ENCODE results near the gene RMND5B.
"Not testable (repeated sequence)": the region's sequence is repeated elsewhere in the genome, so short reads cannot be mapped to it uniquely, and the experiment has no call there.

RMND5B gene

DNA sequence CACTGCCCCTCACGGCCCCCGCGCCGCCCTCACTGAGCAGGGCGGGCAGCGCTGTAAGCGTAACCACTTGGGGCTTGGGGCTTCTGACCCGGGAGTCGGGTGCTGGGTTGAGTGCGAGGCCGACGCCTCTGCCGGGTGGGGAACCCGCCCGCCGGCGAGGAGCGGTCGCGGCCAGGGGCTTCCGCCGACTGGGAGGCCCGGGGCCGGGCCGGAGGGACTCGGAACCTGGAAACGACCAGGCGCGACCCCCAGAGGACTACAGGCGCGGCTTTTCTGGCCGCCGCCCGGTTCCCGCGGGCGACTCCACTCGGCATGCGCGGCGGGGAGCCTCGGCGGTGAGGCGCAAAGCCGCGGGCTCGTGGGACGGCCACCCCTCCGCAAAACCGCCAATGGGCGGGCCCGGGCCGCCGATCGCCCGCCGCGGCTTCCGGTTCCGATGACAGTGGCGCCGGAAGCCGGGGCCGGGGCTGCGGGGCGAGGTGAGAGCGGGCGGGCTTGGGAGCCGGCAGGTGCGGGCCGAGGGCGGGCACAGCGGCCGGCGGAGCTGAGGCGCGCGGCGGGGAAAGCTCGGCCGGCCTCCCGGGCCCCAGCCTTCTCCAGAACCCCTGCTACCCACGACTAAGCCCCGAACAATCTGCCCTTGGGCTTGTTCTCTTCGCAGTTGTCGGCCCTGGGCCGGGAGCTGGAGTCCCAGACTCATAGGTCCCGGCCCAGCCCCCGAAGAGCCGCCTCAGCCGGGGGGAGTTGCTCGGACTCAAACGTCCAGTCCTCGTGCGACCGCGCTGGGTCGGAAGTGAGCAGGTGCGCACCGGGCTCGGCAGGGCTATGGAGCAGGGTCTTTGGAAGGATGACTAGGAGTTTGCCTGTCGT lies at the start of gene RMND5B:
TSS of gene RMND5B (plus strand) at position 439 of the 870 bp plus-strand sequence. CDS start 7,106 bp downstream, outside the sequence.
- peak; percentile 75 for DNase-seq (ENCODE audit: low read depth)

GRCh38 chr5:178081571-178082243 lies 49.1 kb upstream of the RMND5B start:
- no peak for DNase-seq (ENCODE audit: low read depth)

DNA sequence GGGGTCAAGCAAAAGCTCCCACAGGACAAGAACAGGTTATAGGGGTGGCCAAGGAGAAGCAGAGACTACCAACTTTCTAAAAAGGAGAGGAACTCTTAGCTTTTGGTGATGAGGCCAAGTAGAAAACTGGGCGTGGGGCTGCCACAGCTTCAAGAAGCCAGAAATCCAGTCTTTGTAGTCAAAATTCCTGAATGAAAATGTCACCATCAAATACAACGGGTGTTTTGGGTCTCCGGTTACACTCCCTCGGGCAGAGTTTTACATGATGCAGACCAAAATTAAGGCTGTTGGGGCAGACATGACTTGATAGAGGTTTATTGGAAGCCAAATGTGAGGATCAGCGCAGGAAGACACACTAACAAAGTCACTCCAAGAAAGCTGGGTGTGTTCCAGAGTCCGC lies 46.9 kb upstream of the RMND5B start:
- no peak for DNase-seq (ENCODE audit: low read depth)

GRCh38 chr5:178085316-178085715 lies 45.5 kb upstream of the RMND5B start:
- DNase-seq (ENCODE audit: low read depth), result no peak

DNA sequence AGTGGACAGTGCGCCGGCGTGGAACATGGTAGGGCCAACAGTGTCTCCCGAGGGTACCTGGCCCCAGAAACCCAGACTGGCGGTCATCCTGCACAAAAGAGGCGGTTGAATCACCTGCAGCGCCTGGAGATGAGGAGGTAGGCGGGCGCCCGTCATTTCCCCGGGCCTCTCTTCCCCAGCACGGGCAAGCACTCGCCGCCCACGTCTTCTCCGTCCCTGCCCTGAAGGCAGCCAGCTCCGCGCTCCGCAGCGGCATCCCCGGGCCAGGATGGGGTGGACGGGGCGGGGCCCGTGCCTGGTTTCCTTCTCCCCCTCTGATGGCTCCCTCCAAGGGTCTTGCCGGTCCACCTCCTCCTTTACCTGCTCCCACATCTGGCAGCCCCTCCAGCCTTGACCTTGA lies 44.5 kb upstream of the RMND5B start:
- no peak for DNase-seq (ENCODE audit: low read depth)

GRCh38 chr5:178087199-178087598 lies 43.6 kb upstream of the RMND5B start:
- not testable (repeated sequence) for DNase-seq (ENCODE audit: low read depth)

DNA sequence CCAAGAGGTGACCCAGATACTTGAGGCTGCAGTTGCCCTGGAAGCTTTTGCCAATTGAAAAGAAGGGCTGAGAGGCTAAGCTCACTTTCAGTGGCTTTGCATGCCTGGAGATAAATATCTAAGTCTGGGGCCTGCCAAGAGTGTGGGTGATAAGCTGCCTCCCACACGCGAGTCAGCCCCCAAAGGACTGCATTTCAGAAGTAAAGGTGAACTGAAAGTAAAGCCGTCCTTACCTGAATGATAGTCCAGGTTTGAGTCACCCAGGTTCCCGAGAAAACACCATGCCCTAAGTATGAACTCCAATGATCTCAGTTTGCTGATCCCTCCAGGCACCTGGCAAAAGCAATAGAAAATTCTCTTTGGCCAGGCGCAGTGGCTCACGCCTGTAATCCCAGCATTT lies 40.0 kb upstream of the RMND5B start:
- no peak for DNase-seq (ENCODE audit: low read depth)

GRCh38 chr5:178093134-178093533 lies 37.7 kb upstream of the RMND5B start:
- no peak for DNase-seq (ENCODE audit: low read depth)

- DNase-seq (ENCODE audit: low read depth), result no peak
Observed at GRCh38 chr5:178094345-178094744, 36.5 kb upstream of the RMND5B start.

- DNase-seq (ENCODE audit: low read depth), result no peak
Observed at GRCh38 chr5:178098685-178099084, 32.1 kb upstream of the RMND5B start.

- DNase-seq (ENCODE audit: low read depth), result no peak
Observed at GRCh38 chr5:178103612-178104011, 27.2 kb upstream of the RMND5B start.

- DNase-seq (ENCODE audit: low read depth), result no peak
Observed at GRCh38 chr5:178104492-178104891, 26.3 kb upstream of the RMND5B start.

- no peak for DNase-seq (ENCODE audit: low read depth)
Observed at GRCh38 chr5:178106086-178106485, 24.7 kb upstream of the RMND5B start.

DNA sequence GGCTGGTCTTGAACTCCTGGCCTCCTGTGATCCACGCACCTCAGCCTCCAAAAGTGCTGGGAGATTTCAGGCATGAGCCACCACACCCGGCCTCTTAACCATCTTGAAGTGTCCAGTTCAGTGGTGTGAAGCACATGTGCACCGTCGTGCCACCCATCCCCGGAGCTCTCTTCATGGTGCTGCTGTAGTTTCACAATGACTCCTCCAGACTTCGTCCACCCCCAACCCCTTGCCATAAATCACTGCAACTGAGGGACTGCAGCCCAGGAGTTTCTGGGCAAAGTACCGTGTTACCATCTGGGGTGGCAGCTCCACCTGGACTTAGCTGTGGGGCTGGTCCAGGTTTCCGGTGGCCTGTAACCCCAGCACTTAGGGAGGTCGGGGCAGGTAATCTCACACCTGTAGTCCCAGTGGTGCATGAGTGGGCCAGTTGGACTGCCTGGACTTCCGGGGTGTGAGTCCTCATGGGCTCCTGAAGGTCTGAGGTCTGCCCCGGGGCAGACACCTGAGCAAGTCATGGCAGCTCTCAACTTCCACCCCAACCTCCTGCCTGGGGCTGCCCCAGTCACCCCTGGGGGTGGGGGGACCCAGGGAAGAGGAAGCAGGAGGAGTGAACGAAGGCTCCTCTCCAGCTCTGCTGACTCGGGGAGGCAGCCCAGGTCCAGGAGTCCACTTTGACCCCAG lies 24.1 kb upstream of the RMND5B start:
- DNase-seq (ENCODE audit: low read depth), result no peak

DNA sequence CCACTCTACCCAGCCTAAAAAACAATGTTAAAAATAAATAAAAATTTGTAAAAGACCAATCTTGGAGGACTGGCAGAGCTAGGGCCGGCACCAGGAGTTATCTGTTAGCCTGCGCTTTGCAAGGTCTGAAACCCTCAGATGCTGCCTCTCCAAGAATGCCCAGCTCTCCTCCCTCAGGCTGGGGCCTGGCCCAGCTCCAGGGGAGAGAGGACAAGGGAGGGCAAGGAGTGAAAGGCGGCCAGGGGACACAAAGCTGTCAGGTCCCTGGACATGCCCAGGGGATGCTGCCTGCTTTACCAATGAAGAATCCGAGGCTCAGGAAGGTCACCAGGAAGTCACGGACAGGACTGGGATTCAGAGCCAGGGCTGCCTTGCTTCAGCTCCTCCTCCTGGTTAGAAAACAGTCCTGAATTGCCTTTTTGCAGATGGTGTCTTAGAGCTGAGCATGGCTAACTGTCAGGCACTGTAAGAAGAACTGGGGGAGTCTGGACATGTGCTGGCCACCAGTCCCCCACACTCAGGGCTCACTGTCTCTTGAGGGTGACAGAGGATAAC lies 23.0 kb upstream of the RMND5B start:
- DNase-seq (ENCODE audit: low read depth), result no peak

GRCh38 chr5:178108446-178108845 lies 22.4 kb upstream of the RMND5B start:
- no peak for DNase-seq (ENCODE audit: low read depth)

DNA sequence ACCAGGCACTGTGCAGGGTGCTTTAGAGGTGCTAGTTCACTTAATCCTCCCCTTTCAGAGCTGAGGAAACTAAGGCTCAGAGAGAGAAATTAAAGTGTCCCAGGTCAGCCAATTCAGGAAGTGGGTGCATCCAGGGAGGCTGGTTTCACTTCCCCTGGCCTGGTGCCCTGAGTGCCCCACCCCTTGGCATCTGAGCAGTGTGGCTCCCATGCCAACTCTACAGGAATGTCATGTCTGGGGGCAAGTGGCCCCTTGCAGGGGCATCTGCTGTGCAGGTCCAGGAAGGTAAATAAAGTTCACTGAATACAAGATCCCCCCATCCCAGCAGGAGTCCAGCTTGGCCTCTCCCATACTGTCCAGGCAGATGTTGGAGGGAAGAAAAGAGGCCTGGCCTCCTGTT lies 21.8 kb upstream of the RMND5B start:
- no peak for DNase-seq (ENCODE audit: low read depth)

DNA sequence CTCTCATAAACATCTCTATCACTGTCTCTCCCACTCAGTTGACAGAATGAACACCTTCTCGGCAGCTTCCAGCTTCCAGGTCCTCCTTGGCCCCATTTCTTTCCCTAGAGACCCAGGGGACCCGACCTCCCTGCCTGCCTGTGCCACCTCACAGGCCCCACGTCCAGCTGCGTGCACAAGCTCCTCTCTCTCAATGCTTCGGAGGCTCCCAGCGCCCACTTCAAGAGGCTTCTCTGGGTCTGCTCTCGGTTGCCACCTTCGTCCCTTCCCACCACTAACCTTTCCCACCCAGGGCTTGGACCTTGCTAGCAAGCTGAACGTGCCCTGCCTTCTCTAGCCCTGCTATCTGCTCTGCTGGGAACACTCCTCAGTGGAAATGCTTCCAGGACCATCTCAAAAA lies 20.3 kb upstream of the RMND5B start:
- no peak for DNase-seq (ENCODE audit: low read depth)

- no peak for DNase-seq (ENCODE audit: low read depth)
Observed at GRCh38 chr5:178111925-178112324, 18.9 kb upstream of the RMND5B start.

DNA sequence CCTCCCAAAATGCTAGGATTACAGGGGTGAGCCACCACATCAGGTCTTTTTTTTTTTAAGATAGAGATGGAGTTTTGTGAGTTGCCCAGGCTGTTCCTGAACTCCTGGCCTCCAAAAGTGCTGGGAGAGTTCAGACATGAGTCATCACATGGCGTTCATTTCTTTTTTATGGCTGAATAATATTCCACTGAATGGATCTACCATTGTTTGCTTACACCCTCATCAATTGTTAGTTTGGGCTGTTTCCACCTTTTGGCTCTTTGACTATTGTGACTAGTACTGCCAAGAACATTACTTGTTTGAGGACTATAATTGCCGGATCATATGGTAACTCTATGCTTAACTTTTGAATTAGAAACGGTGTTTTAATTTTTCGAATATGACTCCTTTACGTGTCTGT lies 18.3 kb upstream of the RMND5B start:
- no peak for DNase-seq (ENCODE audit: low read depth)

DNA sequence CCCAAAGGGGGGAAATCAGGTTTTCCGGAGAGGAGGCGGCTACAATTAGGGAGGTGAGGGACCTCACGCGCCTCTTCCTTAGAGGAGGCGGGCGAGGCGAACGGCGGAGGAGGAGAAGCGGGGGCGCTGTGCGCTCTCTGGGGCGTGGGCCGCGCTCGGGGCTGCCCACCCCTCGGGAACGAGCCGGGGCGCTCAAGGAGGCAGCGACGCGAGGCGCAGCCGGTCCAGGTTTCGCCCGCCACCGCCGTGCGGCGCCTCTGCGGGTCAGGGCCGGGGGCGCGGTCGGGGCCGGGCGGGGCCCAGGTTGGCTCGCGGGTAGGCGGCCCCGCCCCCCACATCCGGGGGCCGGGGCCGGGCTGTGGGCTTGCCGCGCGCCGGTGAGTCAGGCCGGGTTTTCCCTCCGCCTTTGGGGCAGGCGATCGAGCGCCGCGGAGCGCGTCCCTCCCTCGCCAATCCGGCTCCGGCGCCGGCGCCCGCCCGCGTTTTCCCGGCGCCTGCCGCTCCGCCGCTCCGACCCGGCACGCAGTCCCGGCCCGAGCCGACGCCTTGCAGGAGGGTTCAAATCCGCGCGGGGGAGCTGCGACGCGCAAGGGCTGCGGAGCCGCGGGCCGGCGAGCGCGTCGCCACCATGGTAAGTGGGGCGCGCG lies 17.6 kb upstream of the RMND5B start, which contains the start of gene N4BP3:
TSS of gene N4BP3 (plus strand) at position 392 of the 647 bp plus-strand sequence. CDS start 6,052 bp downstream, outside the sequence.
- DNase-seq (ENCODE audit: low read depth), result peak; percentile 81

- DNase-seq (ENCODE audit: low read depth), result peak; percentile 16
Observed at GRCh38 chr5:178113841-178114324, 16.9 kb upstream of the RMND5B start.
